Astrocyte of the spinal cord (primary cell): ENCODE measurements around the gene PPIL4.

Experiments used
- DNase-seq: peaks from one replicate; pipeline ENCODE4 v3.0.0; 2011; ENCODE audit warnings: low read depth, low spot score
- H3K4me3 ChIP-seq: 2 replicates; pipeline ENCODE4 v1.5.1; 2011; ENCODE audit warnings: low read depth, mild to moderate bottlenecking, low read length, moderate library complexity
- in situ Hi-C: cut with HindIII; loops from 2 replicates; pipeline ENCODE4 v1.10.0; 2017; ENCODE audit warnings: low sequenced_read_pairs
- TF ChIP-seq, protein P1 (sequence below): IDR thresholded peaks from 2 replicates; pipeline ENCODE4 v1.5.1; 2012; ENCODE audit warnings: low read depth, mild to moderate bottlenecking, low read length, inconsistent platforms

PPIL4 gene, protein sequence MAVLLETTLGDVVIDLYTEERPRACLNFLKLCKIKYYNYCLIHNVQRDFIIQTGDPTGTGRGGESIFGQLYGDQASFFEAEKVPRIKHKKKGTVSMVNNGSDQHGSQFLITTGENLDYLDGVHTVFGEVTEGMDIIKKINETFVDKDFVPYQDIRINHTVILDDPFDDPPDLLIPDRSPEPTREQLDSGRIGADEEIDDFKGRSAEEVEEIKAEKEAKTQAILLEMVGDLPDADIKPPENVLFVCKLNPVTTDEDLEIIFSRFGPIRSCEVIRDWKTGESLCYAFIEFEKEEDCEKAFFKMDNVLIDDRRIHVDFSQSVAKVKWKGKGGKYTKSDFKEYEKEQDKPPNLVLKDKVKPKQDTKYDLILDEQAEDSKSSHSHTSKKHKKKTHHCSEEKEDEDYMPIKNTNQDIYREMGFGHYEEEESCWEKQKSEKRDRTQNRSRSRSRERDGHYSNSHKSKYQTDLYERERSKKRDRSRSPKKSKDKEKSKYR

DNA sequence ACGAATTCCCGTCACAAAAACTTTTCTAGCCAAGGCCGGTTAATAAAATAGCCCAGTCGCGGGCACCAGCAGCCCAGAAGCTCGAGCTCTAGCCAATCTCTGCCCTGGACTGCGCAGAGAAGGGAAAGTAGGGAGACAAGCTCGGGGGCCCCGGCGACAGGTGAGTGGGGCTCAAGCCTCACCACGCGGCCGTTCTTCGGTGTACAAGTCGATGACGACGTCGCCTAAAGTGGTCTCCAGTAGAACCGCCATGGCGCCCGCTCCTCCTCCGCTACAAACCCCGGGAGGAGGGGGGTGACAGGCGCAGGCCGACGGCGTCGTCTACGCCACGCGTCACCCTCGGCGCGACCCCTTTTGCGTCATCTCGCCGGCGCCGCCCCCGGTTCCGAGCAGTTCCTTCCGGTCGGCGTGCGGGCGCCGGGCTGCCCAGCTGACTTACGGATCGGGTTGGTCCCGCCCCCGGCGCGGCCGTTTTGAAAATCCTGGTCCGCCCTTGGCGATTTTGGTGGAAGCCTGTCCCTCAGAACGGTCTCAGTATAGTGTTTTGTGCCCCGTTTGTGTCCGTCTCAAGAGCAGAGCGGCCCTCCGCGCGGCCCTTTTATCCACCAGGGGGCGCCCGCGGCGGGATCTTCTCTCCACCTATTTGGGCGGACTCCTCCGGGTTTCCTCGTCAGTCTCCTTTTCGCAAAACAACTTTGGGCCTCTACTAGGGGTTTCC lies at the start of gene PPIL4:
PPIL4 (minus strand) TSS at position 290 of the 718 bp plus-strand sequence; CDS start at position 252, 38 bp downstream.
- TF ChIP-seq, protein P1, sequence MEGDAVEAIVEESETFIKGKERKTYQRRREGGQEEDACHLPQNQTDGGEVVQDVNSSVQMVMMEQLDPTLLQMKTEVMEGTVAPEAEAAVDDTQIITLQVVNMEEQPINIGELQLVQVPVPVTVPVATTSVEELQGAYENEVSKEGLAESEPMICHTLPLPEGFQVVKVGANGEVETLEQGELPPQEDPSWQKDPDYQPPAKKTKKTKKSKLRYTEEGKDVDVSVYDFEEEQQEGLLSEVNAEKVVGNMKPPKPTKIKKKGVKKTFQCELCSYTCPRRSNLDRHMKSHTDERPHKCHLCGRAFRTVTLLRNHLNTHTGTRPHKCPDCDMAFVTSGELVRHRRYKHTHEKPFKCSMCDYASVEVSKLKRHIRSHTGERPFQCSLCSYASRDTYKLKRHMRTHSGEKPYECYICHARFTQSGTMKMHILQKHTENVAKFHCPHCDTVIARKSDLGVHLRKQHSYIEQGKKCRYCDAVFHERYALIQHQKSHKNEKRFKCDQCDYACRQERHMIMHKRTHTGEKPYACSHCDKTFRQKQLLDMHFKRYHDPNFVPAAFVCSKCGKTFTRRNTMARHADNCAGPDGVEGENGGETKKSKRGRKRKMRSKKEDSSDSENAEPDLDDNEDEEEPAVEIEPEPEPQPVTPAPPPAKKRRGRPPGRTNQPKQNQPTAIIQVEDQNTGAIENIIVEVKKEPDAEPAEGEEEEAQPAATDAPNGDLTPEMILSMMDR, result peak; percentile 84
- peak; percentile 97 for DNase-seq
- in situ Hi-C loops, result no loop called here
- H3K4me3 ChIP-seq, result peak within 1 kb of the TSS; percentile 98

DNA sequence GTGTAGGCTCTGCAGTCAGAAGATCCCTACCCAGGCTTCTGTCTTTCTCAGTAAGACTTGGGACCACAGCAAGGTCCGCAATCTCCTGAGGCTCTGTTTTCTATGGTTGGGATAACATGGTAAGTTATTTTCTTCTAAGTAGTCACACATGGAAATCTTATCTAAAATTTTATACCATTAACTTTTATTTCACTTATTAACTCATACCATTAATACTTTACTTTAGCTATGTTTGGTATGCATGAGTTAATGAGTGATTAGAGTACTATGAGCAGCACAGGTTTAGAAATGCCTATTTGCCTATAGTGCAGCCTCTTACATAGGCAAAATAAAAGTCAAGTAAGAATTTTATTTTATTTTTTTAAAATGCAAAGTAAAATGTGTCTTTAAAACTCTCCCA lies 47.6 kb upstream of the PPIL4 start:
- H3K4me3 ChIP-seq, result no peak overlapping the region
- in situ Hi-C loops, result no loop called here
- TF ChIP-seq, protein P1, result no peak
- DNase-seq, result no peak

DNA sequence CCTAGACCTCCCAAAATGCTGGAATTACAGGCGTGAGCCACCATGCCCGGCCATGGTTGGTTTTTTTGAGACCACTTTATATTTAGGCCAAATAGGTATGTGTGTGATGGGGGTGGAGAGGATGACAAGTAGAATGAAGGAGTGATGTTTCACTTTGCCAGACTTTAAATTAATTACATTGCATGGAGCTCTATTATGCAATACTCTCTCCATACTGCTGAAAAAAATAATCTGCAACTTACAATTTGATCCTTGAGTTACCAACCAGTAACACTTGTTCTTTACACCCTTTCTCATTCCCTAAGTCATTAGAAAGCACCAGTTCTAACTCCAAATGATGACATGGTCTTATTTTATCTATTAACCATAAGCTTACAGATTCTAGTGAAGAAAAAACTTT lies 47.1 kb upstream of the PPIL4 start:
- TF ChIP-seq, protein P1, result no peak
- in situ Hi-C loops, result no loop called here
- H3K4me3 ChIP-seq, result no peak overlapping the region
- no peak for DNase-seq

DNA sequence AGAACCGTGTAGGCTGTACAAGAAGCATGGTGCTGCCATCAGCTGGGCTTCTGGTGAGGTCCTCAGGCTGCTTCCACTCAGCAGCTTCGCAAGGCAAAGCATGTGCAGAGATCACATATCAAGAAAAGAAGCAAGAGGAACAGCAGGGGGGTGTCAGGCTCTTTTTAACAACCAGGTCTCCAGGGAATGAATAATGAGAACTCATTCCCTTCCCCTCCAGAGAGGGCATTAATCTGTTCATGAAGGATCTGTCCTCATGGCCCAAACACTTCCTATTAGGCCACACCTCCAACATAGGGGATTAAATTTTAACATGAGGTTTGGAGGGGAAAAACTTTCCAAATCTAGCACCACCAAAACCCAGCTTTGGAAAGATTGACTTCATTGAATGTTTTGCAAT lies 40.3 kb upstream of the PPIL4 start:
- H3K4me3 ChIP-seq, result no peak overlapping the region
- no peak for DNase-seq
- in situ Hi-C loops, result no loop called here
- TF ChIP-seq, protein P1, result no peak

DNA sequence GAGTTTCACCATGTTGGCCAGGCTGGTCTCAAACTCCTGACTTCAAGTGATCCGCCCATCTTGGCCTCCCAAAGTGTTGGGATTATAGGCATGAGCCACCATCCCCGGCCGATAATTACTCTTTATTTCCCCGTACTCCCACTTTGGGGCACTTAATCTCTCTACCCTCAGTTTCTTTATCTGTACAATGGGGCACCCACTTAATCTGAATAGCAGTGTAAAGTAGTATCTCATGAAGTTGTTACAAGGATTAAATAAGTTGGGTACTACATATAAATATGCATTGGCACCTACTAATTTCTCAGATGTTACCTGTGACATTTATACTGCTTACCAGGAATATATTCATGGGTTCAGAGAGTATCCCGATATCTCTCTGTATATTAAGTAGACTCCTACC lies 35.5 kb upstream of the PPIL4 start:
- TF ChIP-seq, protein P1, result no peak
- no peak for DNase-seq
- in situ Hi-C loops, result no loop called here
- H3K4me3 ChIP-seq, result no peak overlapping the region

DNA sequence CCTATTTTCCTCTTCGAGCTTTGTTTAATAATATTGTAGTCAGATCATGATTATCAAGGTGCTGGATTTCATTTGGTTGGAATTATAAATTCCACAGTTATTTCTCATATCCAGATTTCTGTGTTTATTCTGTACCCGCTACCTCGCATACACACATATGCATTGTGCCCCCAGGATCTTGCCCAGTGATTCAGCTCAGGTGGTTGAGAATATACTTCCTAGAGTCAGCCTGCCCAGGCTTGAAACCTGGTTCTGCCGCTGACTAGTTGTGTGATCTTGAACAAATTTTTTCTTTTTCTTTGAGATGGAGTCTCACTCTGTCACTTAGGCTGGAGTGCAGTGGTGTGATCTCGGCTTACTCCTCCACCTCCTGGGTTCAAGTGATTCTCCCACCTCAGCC lies 35.0 kb upstream of the PPIL4 start:
- DNase-seq, result no peak
- TF ChIP-seq, protein P1, result no peak
- in situ Hi-C loops, result no loop called here
- H3K4me3 ChIP-seq, result no peak overlapping the region
